ENCODE results near the gene ZNF189. TPM values are rescaled to one million over a fixed set of nuclear protein-coding genes. Genes with fewer than 3 reads are reported as not detected.

ZNF189 gene
- total RNA-seq = 10 to 100 TPM; 11.3 to 29.1 (median 19.7) TPM
- 10 to 100 TPM; 16.1 to 19.1 TPM for polyA plus RNA-seq

- TF ChIP-seq CTCF (IDR thresholded peaks at IDR 0.05) = no peak
- peak; percentile 97 for FAIRE-seq
- Histone ChIP-seq H3K4me1 (peaks cover 15 to 27% (median 25%) of the 10 kb centered on the region in 3 donors), H3K27ac (peak within 1 kb of the TSS; percentile 72 to 90 (median 84)), H3K4me3 (peak within 1 kb of the TSS; percentile 58 to 79 (median 70)), H3K9me3 (no peaks in the 10 kb centered on the region), H3K36me3 (peaks cover 0 to 24% (median 0%) of the 10 kb centered on the region in 3 donors), H3K27me3 (no peaks in the 10 kb centered on the region)
- 0% methylated on average over 44 of the region's 44 CpGs for WGBS, 2 donors
- peak; percentile 94 to 98 (median 96) for ATAC-seq
- DNase-seq = peak; percentile 92 to 99 (median 98)
- intact Hi-C loops (cut with DNase I) = no loop called here
Observed at GRCh38 chr9:101398068-101398929, at the start of gene ZNF189, which contains the start of gene MRPL50. TSS of gene ZNF189 (plus strand) at chr9:101398851. CDS start at chr9:101399157, 306 bp downstream. TSS of gene MRPL50 (minus strand) at chr9:101398618. CDS start at chr9:101398592, 26 bp downstream.

GRCh38 chr9:101350285-101350684 lies 48.4 kb upstream of the ZNF189 start:
- peaks cover 0 to 16% (median 0%) of the 10 kb centered on the region in 3 donors for H3K4me1 ChIP-seq
- no peak overlapping the region for H3K4me3 ChIP-seq
- ATAC-seq = no peak
- H3K36me3 ChIP-seq = no peaks in the 10 kb centered on the region
- no peak for TF ChIP-seq CTCF (IDR thresholded peaks at IDR 0.05)
- H3K27me3 ChIP-seq = no peaks in the 10 kb centered on the region
- no peak overlapping the region for H3K27ac ChIP-seq
- no peaks in the 10 kb centered on the region for H3K9me3 ChIP-seq
- intact Hi-C loops (cut with DNase I) = no loop called here
- no peak for DNase-seq
- WGBS, 2 donors = 78 to 82% methylated on average over 1 of the region's 1 CpG
- FAIRE-seq = no peak

- H3K27ac ChIP-seq = no peak overlapping the region
- FAIRE-seq (no peak), ATAC-seq (no peak), DNase-seq (no peak)
- intact Hi-C loops (cut with DNase I) = no loop called here
- H3K36me3 ChIP-seq = no peaks in the 10 kb centered on the region
- no peaks in the 10 kb centered on the region for H3K9me3 ChIP-seq
- no peak for TF ChIP-seq CTCF (IDR thresholded peaks at IDR 0.05)
- peaks cover 0 to 16% (median 0%) of the 10 kb centered on the region in 3 donors for H3K4me1 ChIP-seq
- H3K27me3 ChIP-seq = no peaks in the 10 kb centered on the region
- WGBS, 2 donors = 85% methylated on average over 6 of the region's 6 CpGs
- H3K4me3 ChIP-seq = no peak overlapping the region
Observed at GRCh38 chr9:101352892-101353463, 45.7 kb upstream of the ZNF189 start.

- FAIRE-seq (no peak), ATAC-seq (no peak), DNase-seq (no peak)
- H3K27me3 ChIP-seq = no peaks in the 10 kb centered on the region
- H3K9me3 ChIP-seq = no peaks in the 10 kb centered on the region
- H3K4me3 ChIP-seq = no peak overlapping the region
- peak overlapping the region in 2 of 4 donors; percentile 66 to 69 for H3K27ac ChIP-seq
- no peaks in the 10 kb centered on the region for H3K36me3 ChIP-seq
- TF ChIP-seq CTCF (IDR thresholded peaks at IDR 0.05) = no peak
- peaks cover 0 to 16% (median 0%) of the 10 kb centered on the region in 3 donors for H3K4me1 ChIP-seq
- 87 to 95% methylated on average over 2 of the region's 2 CpGs for WGBS, 2 donors
- intact Hi-C loops (cut with DNase I) = no loop called here
Observed at GRCh38 chr9:101353683-101354082, 45.0 kb upstream of the ZNF189 start.
